Measurements from ENCODE around the gene C14orf180. TPM values are rescaled to one million over a fixed set of nuclear protein-coding genes. Genes with fewer than 3 reads are reported as not detected.

The C14orf180 gene
- total and polyA plus RNA-seq, 10 of the 15 experiments (the other 5 are each of a cell fraction or from before 2014, with no cell fraction given), result not detected

- H3K4me3 ChIP-seq, result no peak overlapping the region
- ChIA-PET SMC1A (ENCODE audit: uncharacterized antibody, unreplicated experiment) (no interaction called here), RAD21 (ENCODE audit: unreplicated experiment) (no interaction called here), CTCF (no interaction called here), POLR2A (no interaction called here)
- FAIRE-seq (no peak), ATAC-seq (no peak), DNase-seq (ENCODE audit: low read depth, low spot score) (no peak)
- no peaks in the 10 kb centered on the region for H3K79me2 ChIP-seq (ENCODE audit: control insufficient read depth, insufficient read depth, low read length)
- no peak overlapping the region for H3K27ac ChIP-seq (ENCODE audit: control insufficient read depth, insufficient read depth)
- H3K4me2 ChIP-seq (ENCODE audit: control insufficient read depth, insufficient read depth), result no peak overlapping the region
- intact Hi-C loops (cut with micrococcal nuclease; ENCODE audit: unreplicated experiment), result no loop called here
- no peaks in the 10 kb centered on the region; a peak in 2 of 4 replicates for H3K27me3 ChIP-seq (replicated peaks in 1 of 2; ENCODE audit: control insufficient read depth in 2 of 2, insufficient read depth in 2 of 2, low read length in 1 of 2)
- no peak overlapping the region for H2AFZ ChIP-seq (ENCODE audit: control insufficient read depth, low read depth, low read length)
- in situ Hi-C loops (cut with MboI), result no loop called here
- no peaks in the 10 kb centered on the region for H4K20me1 ChIP-seq (ENCODE audit: control insufficient read depth, insufficient read depth)
- no peaks in the 10 kb centered on the region for H3K9me3 ChIP-seq (replicated peaks; ENCODE audit: control insufficient read depth, insufficient read depth, low read length)
- 12% methylated on average over 26 of the region's 26 CpGs for WGBS (ENCODE audit: insufficient coverage, insufficient replicate concordance, low lambda C conversion rate, missing lambda C conversion rate)
- no TSS peak for BruUV-seq (replicated peaks)
- no peaks in the 10 kb centered on the region for H3K36me3 ChIP-seq (ENCODE audit: control insufficient read depth in 2 of 2, insufficient read depth in 2 of 2, low read length in 1 of 2)
- H3K4me1 ChIP-seq (ENCODE audit: control insufficient read depth, insufficient read depth, low read length), result no peaks in the 10 kb centered on the region
- H3K9ac ChIP-seq (ENCODE audit: control insufficient read depth, insufficient read depth, low read length), result no peak overlapping the region
- TF ChIP-seq PAX5 (IDR thresholded peaks at IDR 0.05; ENCODE audit: borderline replicate concordance, low read depth, low read length) (no peak), DPF2 (IDR thresholded peaks at IDR 0.05) (no peak), NBN (IDR thresholded peaks at IDR 0.05) (no peak), MTA2 (IDR thresholded peaks at IDR 0.05; ENCODE audit: low read depth) (no peak), CTCF (IDR thresholded peaks at IDR 0.05 in 2 of 3, conservative IDR thresholded peaks at IDR 0.05 in 1 of 3; ENCODE audit: control insufficient read depth in 2 of 3, extremely low read depth in 1 of 3, insufficient read depth in 1 of 3, low read depth in 3 of 3, low read length in 3 of 3) (no peak)
Measured at GRCh38 chr14:104591506-104592291, 12.1 kb downstream of the C14orf180 start.

- Histone ChIP-seq H3K79me2 (ENCODE audit: control insufficient read depth, insufficient read depth, low read length) (no peaks in the 10 kb centered on the region), H3K9me3 (replicated peaks; ENCODE audit: control insufficient read depth, insufficient read depth, low read length) (no peaks in the 10 kb centered on the region), H3K27me3 (replicated peaks in 1 of 2; ENCODE audit: control insufficient read depth in 2 of 2, insufficient read depth in 2 of 2, low read length in 1 of 2) (no peaks in the 10 kb centered on the region; a peak in 2 of 4 replicates), H3K4me1 (ENCODE audit: control insufficient read depth, insufficient read depth, low read length) (no peaks in the 10 kb centered on the region), H3K4me3 (no peak overlapping the region), H2AFZ (ENCODE audit: control insufficient read depth, low read depth, low read length) (no peak overlapping the region), H3K36me3 (ENCODE audit: control insufficient read depth in 2 of 2, insufficient read depth in 2 of 2, low read length in 1 of 2) (no peaks in the 10 kb centered on the region), H3K27ac (ENCODE audit: control insufficient read depth, insufficient read depth) (no peak overlapping the region), H4K20me1 (ENCODE audit: control insufficient read depth, insufficient read depth) (no peaks in the 10 kb centered on the region), H3K4me2 (ENCODE audit: control insufficient read depth, insufficient read depth) (no peak overlapping the region), H3K9ac (ENCODE audit: control insufficient read depth, insufficient read depth, low read length) (no peak overlapping the region)
- ChIA-PET CTCF (no interaction called here), SMC1A (ENCODE audit: uncharacterized antibody, unreplicated experiment) (no interaction called here), RAD21 (ENCODE audit: unreplicated experiment) (no interaction called here), POLR2A (no interaction called here)
- intact Hi-C loops (cut with micrococcal nuclease; ENCODE audit: unreplicated experiment) (no loop called here), in situ Hi-C loops (cut with MboI) (no loop called here)
- 2% methylated on average over 3 of the region's 3 CpGs for WGBS (ENCODE audit: insufficient coverage, insufficient replicate concordance, low lambda C conversion rate, missing lambda C conversion rate)
- ATAC-seq (no peak), FAIRE-seq (no peak), DNase-seq (ENCODE audit: low read depth, low spot score) (no peak)
- BruUV-seq (replicated peaks), result no TSS peak
- TF ChIP-seq BCL3 (IDR thresholded peaks at IDR 0.05; ENCODE audit: borderline replicate concordance, insufficient read depth, low read depth, low read length, poor library complexity, severe bottlenecking) (peak; percentile 97), TCF3 (IDR thresholded peaks at IDR 0.05; ENCODE audit: borderline replicate concordance, insufficient read depth, low read depth, low read length) (peak; percentile 70), IRF5 (IDR thresholded peaks at IDR 0.05; ENCODE audit: borderline replicate concordance) (no peak), MYC (IDR thresholded peaks at IDR 0.05; ENCODE audit: insufficient read depth, insufficient read length, insufficient replicate concordance, low read length, severe bottlenecking) (no peak), NFIC (IDR thresholded peaks at IDR 0.05; ENCODE audit: low read depth, low read length) (0 out of 2 replicates have a peak, but pooled peaks have one; percentile 32)
Measured at GRCh38 chr14:104592292-104592672, 12.7 kb downstream of the C14orf180 start.

Data from GM12878 (cell line).